ENCODE results near the gene DDX27.
"Not testable (repeated sequence)": the region's sequence is repeated elsewhere in the genome, so short reads cannot be mapped to it uniquely, and the experiment has no call there.

Gene DDX27

GRCh38 chr20:49207076-49207475 lies 12.1 kb upstream of the DDX27 start:
- no peak for DNase-seq (ENCODE audit: low read depth)

- no peak for DNase-seq (ENCODE audit: low read depth)
Measured at GRCh38 chr20:49210101-49210756, 9.0 kb upstream of the DDX27 start.

GRCh38 chr20:49210757-49211110 lies 8.5 kb upstream of the DDX27 start:
- DNase-seq (ENCODE audit: low read depth): no peak

GRCh38 chr20:49214571-49214970 lies 4.6 kb upstream of the DDX27 start:
- DNase-seq (ENCODE audit: low read depth): no peak

GRCh38 chr20:49215232-49215631 lies 4.0 kb upstream of the DDX27 start:
- no peak for DNase-seq (ENCODE audit: low read depth)

- DNase-seq (ENCODE audit: low read depth): peak; percentile 91
Measured at GRCh38 chr20:49216991-49217578, 2.1 kb upstream of the DDX27 start.

- DNase-seq (ENCODE audit: low read depth): not testable (repeated sequence)
Measured at GRCh38 chr20:49218739-49219090, 501 bp upstream of the DDX27 start.

GRCh38 chr20:49219924-49220831 lies 962 bp downstream of the DDX27 start:
- DNase-seq (ENCODE audit: low read depth): no peak

- no peak for DNase-seq (ENCODE audit: low read depth)
Measured at GRCh38 chr20:49225896-49226295, 6.7 kb downstream of the DDX27 start.

- no peak for DNase-seq (ENCODE audit: low read depth)
Measured at GRCh38 chr20:49228676-49229075, 9.5 kb downstream of the DDX27 start.

- DNase-seq (ENCODE audit: low read depth): no peak
Measured at GRCh38 chr20:49229381-49229780, 10.2 kb downstream of the DDX27 start.

- no peak for DNase-seq (ENCODE audit: low read depth)
Measured at GRCh38 chr20:49230021-49230420, 10.8 kb downstream of the DDX27 start.

- DNase-seq (ENCODE audit: low read depth): no peak
Measured at GRCh38 chr20:49230561-49231133, 11.4 kb downstream of the DDX27 start.

GRCh38 chr20:49231471-49231870 lies 12.3 kb downstream of the DDX27 start:
- no peak for DNase-seq (ENCODE audit: low read depth)

GRCh38 chr20:49233226-49233625 lies 14.0 kb downstream of the DDX27 start:
- DNase-seq (ENCODE audit: low read depth): no peak

GRCh38 chr20:49234831-49235230 lies 15.6 kb downstream of the DDX27 start:
- no peak for DNase-seq (ENCODE audit: low read depth)

- no peak for DNase-seq (ENCODE audit: low read depth)
Measured at GRCh38 chr20:49236301-49236700, 17.1 kb downstream of the DDX27 start.

GRCh38 chr20:49237531-49237930 lies 18.3 kb downstream of the DDX27 start:
- no peak for DNase-seq (ENCODE audit: low read depth)

GRCh38 chr20:49245921-49246740 lies 26.9 kb downstream of the DDX27 start:
- DNase-seq (ENCODE audit: low read depth): no peak

GRCh38 chr20:49247169-49247723 lies 28.0 kb downstream of the DDX27 start:
- DNase-seq (ENCODE audit: low read depth): no peak

GRCh38 chr20:49247792-49248191 lies 28.6 kb downstream of the DDX27 start:
- no peak for DNase-seq (ENCODE audit: low read depth)

GRCh38 chr20:49248301-49248700 lies 29.1 kb downstream of the DDX27 start:
- DNase-seq (ENCODE audit: low read depth): no peak

All from T follicular helper cell (primary cell).